ENCODE results near the gene BACH1.

DNA sequence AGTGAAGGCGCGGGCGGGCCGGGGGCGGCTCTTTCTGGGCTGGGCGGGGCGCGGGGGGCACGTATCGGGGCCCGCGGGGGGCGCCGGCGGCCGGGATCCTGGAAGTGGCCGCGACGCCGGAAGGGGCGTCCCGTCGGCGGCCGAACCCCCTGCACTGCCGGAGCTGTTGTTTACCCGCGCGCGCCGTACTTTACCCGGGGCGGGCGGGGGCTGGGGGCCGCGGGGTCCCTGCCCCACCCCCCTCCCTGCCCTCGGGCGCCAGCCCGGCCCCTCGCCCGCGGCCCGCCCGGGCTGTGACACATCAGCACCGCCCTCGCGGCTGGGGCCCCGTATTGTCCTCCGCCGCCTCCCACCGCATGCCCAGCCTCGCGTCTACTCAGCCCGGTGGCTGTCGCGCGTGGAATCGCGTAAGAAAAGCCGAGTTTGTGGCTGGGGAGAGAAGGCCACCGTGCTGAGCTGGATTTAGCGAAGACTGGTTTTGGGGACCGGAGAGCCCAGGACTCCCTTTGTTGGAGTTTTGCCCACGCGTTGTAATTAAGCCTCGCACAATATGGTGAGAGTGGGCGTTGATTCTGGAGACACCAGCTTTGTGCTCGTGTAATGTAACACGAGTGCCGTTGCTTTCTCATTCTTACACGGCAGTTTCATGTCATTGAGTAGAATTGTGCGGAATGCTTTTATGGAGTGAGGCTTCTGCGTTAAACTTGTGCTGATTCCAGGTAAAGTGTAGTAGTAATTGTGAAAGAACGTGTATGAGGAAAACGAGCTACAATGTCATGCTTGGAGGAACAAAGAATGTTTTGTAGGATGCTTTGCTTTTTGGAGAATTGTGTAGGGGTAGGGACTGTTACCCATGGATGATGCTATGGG, 559 bp downstream of the BACH1 start:
- TF ChIP-seq, protein P1, sequence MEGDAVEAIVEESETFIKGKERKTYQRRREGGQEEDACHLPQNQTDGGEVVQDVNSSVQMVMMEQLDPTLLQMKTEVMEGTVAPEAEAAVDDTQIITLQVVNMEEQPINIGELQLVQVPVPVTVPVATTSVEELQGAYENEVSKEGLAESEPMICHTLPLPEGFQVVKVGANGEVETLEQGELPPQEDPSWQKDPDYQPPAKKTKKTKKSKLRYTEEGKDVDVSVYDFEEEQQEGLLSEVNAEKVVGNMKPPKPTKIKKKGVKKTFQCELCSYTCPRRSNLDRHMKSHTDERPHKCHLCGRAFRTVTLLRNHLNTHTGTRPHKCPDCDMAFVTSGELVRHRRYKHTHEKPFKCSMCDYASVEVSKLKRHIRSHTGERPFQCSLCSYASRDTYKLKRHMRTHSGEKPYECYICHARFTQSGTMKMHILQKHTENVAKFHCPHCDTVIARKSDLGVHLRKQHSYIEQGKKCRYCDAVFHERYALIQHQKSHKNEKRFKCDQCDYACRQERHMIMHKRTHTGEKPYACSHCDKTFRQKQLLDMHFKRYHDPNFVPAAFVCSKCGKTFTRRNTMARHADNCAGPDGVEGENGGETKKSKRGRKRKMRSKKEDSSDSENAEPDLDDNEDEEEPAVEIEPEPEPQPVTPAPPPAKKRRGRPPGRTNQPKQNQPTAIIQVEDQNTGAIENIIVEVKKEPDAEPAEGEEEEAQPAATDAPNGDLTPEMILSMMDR (IDR thresholded peaks at IDR 0.05) = no peak
- no peak for TF ChIP-seq POLR2AphosphoS5 (IDR thresholded peaks at IDR 0.05; ENCODE audit: low read depth, low read length)
- TF ChIP-seq, protein P2, sequence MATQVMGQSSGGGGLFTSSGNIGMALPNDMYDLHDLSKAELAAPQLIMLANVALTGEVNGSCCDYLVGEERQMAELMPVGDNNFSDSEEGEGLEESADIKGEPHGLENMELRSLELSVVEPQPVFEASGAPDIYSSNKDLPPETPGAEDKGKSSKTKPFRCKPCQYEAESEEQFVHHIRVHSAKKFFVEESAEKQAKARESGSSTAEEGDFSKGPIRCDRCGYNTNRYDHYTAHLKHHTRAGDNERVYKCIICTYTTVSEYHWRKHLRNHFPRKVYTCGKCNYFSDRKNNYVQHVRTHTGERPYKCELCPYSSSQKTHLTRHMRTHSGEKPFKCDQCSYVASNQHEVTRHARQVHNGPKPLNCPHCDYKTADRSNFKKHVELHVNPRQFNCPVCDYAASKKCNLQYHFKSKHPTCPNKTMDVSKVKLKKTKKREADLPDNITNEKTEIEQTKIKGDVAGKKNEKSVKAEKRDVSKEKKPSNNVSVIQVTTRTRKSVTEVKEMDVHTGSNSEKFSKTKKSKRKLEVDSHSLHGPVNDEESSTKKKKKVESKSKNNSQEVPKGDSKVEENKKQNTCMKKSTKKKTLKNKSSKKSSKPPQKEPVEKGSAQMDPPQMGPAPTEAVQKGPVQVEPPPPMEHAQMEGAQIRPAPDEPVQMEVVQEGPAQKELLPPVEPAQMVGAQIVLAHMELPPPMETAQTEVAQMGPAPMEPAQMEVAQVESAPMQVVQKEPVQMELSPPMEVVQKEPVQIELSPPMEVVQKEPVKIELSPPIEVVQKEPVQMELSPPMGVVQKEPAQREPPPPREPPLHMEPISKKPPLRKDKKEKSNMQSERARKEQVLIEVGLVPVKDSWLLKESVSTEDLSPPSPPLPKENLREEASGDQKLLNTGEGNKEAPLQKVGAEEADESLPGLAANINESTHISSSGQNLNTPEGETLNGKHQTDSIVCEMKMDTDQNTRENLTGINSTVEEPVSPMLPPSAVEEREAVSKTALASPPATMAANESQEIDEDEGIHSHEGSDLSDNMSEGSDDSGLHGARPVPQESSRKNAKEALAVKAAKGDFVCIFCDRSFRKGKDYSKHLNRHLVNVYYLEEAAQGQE (IDR thresholded peaks at IDR 0.05; ENCODE audit: insufficient read depth in 1 of 2, low read depth in 2 of 2, low read length in 1 of 2) = no peak
- TF ChIP-seq TCF7L2 (IDR thresholded peaks at IDR 0.05; ENCODE audit: low read depth, low read length) = no peak
- no peak for TF ChIP-seq SIN3A (IDR thresholded peaks at IDR 0.05; ENCODE audit: borderline replicate concordance, insufficient read depth, low read depth, low read length)
